NT2/D1 (cell line): Measurements from ENCODE around the gene TCHP.

ENCODE experiments used
- DNase-seq: peaks from one replicate; pipeline ENCODE4 v3.0.0-alpha.2; 2011; ENCODE audit warnings: low read depth, low spot score
- H3K27me3 ChIP-seq: 2 replicates; pipeline ENCODE4 v1.6.0; 2011; ENCODE audit warnings: mild to moderate bottlenecking; ENCODE audit not compliant: insufficient read length, insufficient read depth
- H3K36me3 ChIP-seq: 2 replicates; pipeline ENCODE4 v1.6.1; 2011; ENCODE audit warnings: mild to moderate bottlenecking, low read length, mixed read lengths; ENCODE audit not compliant: insufficient read depth, insufficient read length
- H3K4me1 ChIP-seq: 2 replicates; pipeline ENCODE4 v1.5.1; 2011; ENCODE audit not compliant: insufficient read depth, insufficient read length
- H3K4me3 ChIP-seq: 2 replicates; pipeline ENCODE4 v1.5.1; 2011; ENCODE audit warnings: low read depth; ENCODE audit not compliant: insufficient read length
- H3K9ac ChIP-seq: 2 replicates; pipeline ENCODE4 v1.6.0; 2011; ENCODE audit warnings: low read depth; ENCODE audit not compliant: insufficient read length
- H3K9me3 ChIP-seq: 2 replicates; pipeline ENCODE4 v1.5.1; 2011; ENCODE audit warnings: mild to moderate bottlenecking, low read length; ENCODE audit not compliant: insufficient read depth
- SUZ12 ChIP-seq: IDR thresholded peaks from 2 replicates; pipeline ENCODE4 v1.6.1; 2011; ENCODE audit not compliant: insufficient read length, insufficient read depth; ENCODE audit errors: extremely low read depth
- YY1 ChIP-seq: IDR thresholded peaks from 2 replicates; pipeline ENCODE4 v1.6.1; 2011; ENCODE audit not compliant: insufficient read length, insufficient read depth
- ZNF274 ChIP-seq: IDR thresholded peaks from 2 replicates; pipeline ENCODE4 v1.6.1; 2011; ENCODE audit warnings: mild to moderate bottlenecking, low read depth, low read length

The TCHP gene

GRCh38 chr12:109967383-109968031 is 67.4 kb downstream of the TCHP start:
- Histone ChIP-seq H3K4me1 (no peaks in the 10 kb centered on the region), H3K9me3 (no peaks in the 10 kb centered on the region), H3K27me3 (no peaks in the 10 kb centered on the region), H3K9ac (no peak overlapping the region), H3K36me3 (peaks cover 54% of the 10 kb centered on the region), H3K4me3 (no peak overlapping the region)
- TF ChIP-seq SUZ12, result no peak
- no peak for TF ChIP-seq YY1
- TF ChIP-seq ZNF274, result no peak
- no peak for DNase-seq
